ENCODE measurements around the gene USB1.

The USB1 gene, protein sequence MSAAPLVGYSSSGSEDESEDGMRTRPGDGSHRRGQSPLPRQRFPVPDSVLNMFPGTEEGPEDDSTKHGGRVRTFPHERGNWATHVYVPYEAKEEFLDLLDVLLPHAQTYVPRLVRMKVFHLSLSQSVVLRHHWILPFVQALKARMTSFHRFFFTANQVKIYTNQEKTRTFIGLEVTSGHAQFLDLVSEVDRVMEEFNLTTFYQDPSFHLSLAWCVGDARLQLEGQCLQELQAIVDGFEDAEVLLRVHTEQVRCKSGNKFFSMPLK

DNA sequence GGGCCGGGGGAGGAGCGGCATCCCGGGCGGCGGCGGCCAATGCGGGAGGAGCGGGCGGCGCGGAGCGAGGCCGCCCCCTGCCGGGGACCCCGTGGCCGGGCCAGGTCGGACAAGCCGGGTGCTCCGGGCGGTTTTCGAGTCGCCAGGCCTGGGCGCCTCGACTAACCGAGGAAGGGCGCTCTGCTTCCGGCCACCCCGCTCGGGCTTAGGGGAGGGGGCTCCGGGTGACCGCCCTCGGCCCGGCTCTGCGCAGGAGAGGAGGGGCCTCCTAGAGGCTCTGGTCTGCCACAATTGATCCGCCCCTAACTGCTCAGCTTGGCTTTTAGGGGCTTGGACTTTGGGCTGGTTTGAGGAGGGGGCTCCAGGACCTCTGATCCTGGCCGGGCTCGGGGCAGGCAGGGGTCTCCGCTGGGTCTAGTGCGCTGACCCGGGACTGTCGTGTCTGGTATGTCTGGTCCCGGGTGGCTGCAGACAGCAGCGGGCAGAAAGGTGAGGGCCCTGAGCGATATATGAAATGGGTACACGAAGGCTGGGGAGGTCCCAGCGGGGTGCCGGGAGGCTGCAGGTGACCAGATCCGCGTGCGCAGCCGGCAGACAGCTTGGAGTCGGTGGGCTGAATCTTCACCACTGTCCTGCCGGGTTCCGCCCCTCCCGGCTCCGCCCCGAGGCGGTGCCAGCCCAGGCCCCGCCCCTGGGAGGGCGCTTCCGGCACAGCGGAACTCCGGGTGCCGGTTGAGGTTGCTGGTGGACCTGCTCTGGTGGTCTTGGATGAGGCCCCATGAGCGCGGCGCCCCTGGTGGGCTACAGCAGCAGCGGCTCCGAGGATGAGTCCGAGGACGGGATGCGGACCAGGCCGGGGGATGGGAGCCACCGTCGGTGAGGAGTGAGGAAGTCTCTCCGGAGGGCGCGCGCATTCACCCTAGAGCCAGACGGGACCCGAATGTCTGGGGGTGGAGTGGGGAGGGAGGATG lies at the start of gene USB1:
Gene USB1 (plus strand): TSS at position 702 of the 971 bp plus-strand sequence. CDS start 77 bp downstream, at position 779.
- DNase-seq (ENCODE audit: low read depth in 2 of 2) = peak; percentile 54 to 79

DNA sequence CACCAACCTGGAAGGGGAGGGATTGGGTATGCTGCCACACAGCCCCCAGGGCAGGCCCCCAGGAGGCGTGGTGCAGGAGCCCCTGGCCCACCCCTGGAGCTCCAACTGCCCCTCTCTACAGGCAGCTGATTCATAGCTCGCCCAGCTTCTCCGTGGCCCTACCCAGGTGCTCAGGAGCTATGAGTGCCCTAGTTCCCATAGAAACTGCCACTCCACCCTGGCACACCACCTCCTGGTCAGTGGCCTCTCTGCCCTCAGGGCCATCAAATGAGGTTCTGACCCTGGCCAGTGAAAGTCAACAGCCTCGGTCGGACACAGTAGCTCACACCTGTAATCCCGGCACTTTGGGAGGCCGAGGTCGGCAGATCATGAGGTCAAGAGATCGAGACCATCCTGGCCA lies 48.3 kb upstream of the USB1 start:
- DNase-seq (ENCODE audit: low read depth in 2 of 2) = no peak

DNA sequence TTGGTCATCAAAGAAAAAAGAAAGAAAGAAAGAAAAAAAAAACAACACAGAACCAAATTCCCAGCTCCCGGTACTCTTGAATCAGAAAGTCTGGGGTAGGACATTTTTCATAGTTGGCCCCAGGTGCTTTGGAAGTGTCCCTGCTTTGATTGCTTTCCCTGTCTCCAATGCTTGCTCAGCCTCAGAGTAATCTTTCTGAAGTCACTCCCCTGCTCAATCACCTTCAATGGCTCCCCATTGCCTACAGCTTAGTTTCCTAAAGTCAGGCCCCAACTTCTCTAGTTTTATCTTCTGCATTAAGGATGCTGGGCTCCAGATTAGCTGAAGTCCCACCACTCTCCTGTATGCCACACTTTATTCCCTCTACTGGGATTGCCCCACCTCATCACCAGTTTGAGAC lies 47.4 kb upstream of the USB1 start:
- no peak for DNase-seq (ENCODE audit: low read depth in 2 of 2)

DNA sequence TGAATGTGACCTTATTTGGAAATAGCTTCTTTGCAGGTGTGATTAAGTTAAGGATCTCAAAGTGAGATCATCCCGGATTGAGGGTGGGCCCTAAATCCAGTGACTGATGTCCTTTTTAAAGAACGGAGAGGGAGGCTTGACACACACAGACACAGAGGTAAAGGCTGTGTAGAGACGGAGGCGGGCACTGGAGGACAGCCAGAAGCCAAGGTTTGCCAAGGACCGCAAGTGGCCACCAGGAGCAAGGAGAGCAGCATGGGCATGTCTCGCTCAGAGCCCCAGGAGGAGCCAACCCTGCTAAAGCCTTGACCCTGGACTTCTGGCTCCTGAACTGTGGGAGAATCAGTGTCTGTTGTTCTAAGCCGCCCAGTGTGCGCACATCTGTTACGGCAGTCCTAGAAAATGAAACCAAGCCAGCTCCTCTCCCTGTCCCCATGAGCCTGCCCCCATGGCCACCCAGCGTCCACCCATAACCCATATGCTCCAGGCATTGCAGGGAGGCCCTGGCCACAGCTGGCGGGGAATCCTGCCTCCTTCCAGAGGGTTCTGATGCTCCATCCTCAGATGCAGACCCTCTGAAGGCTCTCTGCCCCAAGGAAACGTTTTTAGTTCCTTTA lies 45.5 kb upstream of the USB1 start:
- DNase-seq (ENCODE audit: low read depth in 2 of 2) = no peak

DNA sequence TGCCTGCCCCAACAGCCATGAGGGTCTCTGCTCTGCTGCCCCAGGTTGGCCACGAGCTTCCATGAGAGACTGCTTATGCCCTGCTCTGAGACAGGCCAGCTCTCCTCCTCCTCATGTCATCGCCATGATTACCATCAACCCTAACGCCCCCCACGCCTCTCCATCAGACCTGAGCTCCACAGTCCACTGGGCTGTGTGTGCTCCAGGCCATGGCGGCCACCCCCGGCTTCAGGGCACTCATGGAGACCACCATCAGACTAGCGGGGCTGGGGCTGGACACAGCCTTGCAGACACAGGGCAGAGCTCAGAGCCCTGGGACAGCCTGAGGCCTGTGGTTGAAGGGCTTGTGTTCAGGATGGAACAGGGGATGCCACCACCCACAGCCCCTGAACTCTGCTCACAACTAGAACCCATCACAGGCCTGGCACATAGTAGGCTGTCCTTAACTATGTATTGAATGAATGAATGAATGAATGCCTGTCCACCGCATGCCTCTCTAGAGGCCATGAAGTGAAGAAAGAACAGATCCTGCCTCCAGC lies 44.9 kb upstream of the USB1 start:
- DNase-seq (ENCODE audit: low read depth in 2 of 2) = no peak

DNA sequence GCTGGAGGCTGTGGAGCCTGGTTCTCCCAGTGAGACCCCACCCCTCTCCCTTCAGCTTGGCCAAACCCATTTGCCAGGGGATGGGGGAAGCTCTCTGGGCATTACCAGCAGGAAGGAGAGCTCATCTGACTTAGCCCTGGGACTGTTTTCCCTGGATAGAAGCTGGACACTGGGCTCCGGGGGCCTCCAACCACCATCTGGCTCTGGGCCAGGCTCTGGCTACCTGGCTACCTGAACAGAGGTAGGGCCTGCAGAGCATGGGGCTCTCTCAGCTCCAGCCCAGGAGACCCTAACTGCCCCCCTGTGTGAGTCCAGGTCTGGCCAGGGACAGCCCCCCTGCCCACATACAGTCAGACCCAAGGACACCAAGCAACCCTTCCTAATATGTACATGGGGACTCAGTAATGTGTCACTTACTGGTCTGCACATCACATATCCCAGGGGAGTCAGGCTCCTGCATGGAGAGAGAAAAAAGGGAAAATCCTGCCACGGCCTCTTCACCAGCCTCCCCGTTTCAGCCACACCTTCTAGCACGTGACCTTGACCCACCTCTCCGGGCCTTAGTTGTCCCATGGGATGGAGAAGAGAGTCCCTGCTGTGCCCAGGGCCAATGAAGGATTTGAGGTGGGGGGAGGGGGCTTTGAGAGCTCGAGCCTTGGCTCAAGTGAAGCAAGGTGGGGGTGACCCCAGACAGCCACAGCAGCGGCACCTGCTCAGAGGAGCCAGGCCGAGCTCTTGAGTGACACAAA lies 44.1 kb upstream of the USB1 start:
- no peak for DNase-seq (ENCODE audit: low read depth in 2 of 2)

DNA sequence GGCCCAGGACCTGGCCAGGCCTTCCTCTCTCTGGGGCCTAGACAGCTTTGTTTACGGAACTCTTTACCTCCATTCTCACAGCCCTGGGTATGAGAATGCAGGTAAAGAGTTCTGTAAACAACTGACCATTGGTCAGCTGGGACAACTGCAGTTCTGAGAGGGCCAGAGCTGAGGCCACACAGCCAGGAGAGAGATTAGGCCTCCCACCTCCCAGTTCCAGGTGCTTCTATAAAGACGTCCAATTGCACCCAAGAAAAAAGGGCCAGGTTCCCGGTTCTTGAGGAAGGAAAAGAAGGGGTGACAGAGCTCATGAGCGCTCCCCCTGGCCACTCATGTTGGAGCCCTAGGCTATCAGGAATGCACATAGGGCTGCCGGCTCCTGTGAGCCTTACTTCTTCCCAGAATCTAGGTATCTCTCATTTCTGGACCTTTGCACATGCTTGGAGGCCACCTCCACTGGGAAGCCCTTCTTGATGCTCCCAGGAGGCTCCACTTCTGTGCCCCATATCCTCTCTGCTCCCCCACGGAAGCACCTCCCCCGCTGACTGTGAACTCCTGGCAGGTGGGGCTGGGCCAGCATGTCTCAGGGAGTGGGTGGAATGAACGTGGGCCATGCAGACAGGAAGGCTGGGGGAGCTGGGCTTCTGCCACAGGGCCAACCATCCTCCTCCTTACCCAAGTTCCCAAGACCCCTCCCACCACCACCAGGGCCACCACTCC lies 43.4 kb upstream of the USB1 start:
- no peak for DNase-seq (ENCODE audit: low read depth in 2 of 2)

DNA sequence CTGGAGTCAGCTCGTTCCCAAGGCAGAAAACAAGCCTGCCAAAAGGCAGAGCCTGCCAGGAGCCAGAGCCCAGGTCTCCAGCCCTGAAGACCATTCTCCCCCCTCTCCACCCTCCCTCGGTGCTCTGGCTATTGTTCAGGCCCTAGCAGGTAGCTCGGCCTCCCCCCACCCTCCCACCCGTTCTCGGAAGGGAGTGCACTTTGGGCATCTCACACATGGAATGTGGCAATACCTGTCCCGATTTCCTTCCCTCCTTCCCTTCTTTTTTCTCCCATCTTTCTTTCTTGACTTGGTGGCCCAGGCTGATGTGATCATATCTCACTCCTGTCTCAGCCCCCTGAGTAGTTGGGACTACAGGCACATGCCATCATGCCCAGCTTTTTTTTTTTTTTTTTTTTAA lies 42.7 kb upstream of the USB1 start:
- no peak for DNase-seq (ENCODE audit: low read depth in 2 of 2)

DNA sequence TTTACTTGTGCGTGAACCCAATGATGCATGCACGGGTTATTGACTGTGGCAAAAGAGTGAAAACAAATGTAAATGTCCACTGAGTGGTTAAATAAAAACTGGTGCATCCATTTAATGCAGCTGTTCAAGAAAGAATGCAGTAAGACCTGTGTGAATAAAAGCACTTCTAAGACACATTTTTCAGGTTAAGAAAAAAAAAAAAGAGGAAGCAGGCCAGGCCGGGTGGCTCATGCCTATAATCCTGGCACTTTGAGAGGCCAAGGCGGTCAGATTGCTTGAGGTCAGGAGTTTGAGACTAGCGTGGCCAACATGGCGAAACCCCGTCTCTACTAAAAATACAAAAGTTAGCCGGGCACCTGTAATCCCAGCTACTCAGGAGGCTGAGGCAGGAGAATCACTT lies 42.1 kb upstream of the USB1 start:
- DNase-seq (ENCODE audit: low read depth in 2 of 2) = no peak

DNA sequence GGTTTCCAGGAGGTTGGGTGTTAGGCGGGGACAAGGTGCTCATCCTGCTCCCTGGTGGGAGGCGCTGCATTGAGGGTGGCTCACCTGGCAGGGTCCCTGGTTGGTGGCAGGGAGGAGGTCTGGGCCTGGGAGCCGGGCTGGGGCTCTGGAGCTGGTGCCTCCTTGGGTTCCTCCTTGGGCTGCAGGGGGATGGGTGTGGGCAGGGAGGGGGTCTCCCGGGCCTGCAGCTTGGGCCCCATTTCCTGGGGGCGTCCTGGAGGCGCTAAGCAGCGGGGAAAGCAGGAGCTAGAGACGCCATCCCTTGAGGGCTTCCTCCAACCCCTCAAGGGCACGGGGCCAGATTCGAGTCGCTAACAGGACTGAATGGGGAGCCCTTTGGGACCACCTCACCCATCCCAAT lies 41.4 kb upstream of the USB1 start:
- no peak for DNase-seq (ENCODE audit: low read depth in 2 of 2)

DNA sequence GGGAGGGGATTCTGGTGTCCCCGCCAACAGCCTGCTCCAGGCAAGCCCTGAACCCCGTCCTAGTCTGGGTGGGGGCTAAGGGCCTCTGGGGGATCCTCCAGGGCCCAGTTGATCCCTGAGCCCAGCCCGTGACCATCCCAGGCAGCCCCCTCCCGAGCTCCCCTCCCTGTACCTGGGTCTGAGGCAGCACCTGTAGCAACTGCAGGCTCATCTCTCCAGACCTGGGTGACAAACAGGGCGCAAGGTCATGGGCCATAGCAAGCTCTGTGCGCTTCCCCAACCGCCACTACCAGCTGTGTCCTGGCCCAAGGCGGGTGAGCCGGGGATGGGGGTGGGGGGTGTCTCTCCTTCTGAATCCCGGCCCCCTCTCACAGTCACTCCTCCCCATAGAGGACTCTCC lies 40.9 kb upstream of the USB1 start:
- no peak for DNase-seq (ENCODE audit: low read depth in 2 of 2)

DNA sequence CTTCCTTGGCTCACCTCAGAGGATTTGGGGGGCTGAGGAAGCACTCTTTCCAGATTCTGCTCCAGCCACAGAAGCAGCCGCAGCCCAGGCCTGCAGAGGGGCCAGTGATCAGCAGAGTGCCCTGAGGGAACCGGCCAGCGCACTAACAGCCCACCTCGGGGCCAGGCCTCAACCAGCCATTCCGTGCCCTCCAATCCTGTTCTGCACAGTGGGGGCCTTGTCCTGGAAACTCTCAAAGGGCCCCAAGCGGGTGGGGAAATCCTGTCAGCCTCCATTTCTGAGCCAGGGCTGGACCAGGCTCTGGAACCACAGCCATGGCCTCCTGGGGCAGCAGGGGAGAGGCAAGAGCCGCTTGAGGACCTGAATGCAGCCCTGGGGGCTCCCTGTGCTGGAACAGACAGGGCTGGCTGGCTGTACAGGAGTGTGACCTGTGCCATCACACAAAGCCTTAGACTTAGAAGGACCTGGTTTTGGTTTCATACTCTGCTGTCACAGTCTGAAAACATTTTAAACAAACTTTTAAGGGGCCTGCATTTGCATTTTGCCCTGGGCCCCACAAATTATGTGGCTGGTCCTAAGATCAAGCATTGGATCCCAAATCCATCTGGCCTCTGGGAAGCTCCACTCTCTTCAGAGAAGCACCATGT lies 40.3 kb upstream of the USB1 start:
- DNase-seq (ENCODE audit: low read depth in 2 of 2) = no peak

DNA sequence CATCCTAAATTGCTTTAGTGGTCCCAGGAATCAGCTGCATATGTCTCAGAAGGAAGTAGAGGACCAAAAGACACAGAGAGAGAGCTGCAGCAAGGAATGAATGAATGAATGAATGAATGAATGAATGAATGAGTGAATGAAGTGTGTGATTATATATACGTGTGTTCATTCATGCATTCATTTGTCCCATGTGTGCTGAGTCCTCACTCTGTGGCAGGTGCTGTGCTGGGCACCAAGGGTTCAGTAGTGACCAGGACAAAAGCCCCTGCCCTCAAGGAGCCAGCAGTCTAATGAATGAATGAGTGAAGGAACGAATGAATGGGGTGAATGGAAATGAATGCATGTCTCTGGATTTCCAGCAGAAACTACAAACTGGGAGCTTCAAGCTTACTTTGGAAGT lies 39.7 kb upstream of the USB1 start:
- no peak for DNase-seq (ENCODE audit: low read depth in 2 of 2)

DNA sequence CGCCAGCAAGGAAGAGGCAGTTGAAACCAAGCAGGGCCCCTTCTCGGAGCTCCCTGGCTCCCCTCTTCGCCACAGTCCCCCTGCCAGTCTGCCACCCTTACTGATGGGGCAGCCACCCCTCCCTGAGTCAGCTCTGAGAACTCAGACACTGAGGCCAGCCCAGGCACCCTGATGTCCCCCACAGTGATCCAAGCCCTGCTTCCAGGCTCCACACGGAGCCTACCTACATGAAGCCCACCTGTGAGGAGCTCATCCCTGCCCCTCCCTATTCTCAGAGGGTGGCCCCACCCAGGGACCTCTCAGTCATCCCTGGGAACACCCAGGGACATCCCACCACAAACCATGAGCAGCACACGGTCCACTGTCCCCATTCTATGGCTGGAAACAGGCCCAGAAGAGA lies 39.2 kb upstream of the USB1 start:
- no peak for DNase-seq (ENCODE audit: low read depth in 2 of 2)

DNA sequence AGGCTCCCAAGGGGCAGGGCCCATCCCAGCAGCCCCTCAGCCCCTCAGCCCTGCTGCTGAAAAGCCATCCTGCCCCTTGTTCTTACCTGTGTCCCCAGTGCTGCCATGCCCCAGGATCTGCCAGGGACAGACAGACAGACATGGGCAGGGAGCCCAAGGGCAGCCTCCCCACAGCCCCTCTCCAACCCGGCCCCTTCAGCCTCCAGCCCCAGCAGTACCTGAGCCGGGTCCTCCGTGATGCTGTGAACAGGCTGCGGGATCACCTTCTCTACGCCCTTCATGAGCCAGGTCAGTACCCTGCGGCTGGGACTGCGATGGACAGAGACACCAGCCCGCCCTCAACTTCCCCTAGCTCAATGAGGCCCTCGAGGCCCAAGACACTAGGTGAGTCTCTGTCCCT lies 38.5 kb upstream of the USB1 start:
- no peak for DNase-seq (ENCODE audit: low read depth in 2 of 2)

DNA sequence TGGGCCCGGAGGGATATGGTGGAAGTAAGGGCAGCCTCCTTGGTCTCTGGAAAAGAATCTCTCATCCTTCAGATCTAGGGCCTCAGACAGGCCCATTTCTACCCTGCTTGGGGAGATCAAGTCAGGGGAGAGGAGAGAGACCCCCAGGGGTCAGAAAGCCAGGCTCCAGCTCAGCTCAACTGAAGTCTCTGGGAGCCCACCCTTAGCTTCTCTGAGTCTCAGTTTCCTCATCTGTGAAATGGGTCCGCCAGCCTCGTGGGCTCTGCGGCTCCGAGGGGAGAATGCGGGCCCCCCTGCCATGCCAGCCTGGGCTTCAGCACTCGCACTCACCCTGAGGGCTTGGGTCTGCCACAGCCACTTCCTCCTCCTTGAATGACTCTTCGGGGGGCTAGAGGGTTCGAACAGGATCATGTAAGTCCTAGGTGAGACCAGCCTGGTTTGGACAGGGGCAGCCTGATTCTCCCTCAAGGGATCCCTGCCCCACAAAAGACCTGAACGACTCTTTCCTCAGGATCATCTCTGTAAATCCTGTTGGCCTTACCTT lies 37.0 kb upstream of the USB1 start:
- DNase-seq (ENCODE audit: low read depth in 2 of 2) = no peak

DNA sequence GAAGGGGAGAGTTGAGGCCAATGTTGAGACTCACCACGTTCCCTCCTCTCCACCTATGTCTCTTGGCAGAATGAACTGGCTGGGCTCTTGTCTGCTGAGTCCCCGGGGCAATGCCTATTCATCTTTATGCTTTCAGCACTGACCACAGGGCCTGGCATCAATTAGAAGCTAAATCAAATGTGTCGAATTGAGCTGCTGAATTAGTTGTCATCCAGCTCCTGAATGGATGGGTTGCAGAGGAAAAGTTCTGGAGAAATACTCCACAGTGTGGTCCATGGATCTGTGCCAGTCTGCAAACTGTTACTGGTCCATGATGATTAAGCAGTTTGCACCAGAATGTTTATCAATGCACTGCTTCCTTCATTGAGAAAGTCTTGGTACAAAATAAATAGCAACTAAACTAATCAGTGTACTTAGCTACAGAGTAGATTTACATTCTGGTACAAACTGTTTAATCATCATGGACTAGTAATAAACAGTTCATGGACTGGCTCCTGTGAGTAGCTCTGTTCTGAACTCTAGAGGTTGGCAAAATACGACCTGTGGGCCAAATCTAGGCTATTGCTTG lies 34.9 kb upstream of the USB1 start:
- DNase-seq (ENCODE audit: low read depth in 2 of 2) = no peak

DNA sequence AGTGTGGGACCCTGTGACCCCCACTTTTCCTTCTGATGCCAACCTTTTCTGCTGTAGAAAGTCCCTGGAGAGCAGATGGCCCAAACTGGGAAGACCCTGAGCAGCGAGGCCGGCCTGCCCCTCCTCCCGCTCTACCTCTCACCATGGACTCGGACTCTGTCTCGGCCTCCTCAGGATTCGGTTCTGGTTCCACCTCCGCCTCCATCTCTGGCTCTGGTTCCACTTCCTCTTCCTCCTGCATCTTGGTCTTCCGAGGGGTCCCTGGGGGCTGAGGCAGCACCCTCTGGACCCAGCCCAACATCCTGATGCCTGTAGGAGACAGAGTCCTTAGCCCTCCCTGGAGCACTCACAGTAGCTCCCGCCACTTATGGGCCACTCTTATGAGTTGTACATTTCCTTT lies 34.2 kb upstream of the USB1 start:
- DNase-seq (ENCODE audit: low read depth in 2 of 2) = no peak

DNA sequence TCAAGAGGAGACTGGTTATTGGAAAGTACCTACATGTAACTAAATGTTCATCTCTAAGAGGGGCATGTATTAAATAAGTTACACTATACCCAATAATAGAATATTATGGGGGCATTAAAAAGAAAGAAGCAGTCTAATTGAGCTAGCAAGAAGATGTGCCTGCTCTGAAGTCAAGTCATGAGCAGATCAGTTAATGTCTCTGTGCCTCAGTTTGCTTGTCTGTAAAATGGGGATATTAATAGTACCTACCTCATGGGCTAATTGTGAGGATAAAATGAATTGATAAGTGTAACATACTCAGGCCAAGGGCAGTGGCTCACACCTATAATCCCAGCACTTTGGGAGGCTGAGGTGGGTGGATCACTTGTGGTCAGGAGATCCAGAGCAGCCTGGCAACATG lies 33.3 kb upstream of the USB1 start:
- DNase-seq (ENCODE audit: low read depth in 2 of 2) = no peak
